ENCODE data around the gene AGAP1. TPM values are rescaled to one million over a fixed set of nuclear protein-coding genes. Genes with fewer than 3 reads are reported as not detected.

Gene AGAP1
- total RNA-seq, 1 experiment from 2014 or later = 25.8 TPM

- H2BK120ac ChIP-seq (ENCODE audit: low read depth, low read length, poor library complexity, severe bottlenecking) = no peak overlapping the region
- H2BK15ac ChIP-seq (ENCODE audit: low read depth, low read length) = no peak overlapping the region
- H3K4me2 ChIP-seq (ENCODE audit: insufficient read depth, insufficient read length, low read length) = peak overlapping the region; percentile 45
- H2BK12ac ChIP-seq (ENCODE audit: insufficient read length, low read depth, low read length) = no peak overlapping the region
- peaks cover 16% of the 10 kb centered on the region; the same call in 1 of the 2 replicates for H3K4me1 ChIP-seq (ENCODE audit: insufficient read depth, low read length)
- DNase-seq = no peak
- no peaks in the 10 kb centered on the region for H3K79me1 ChIP-seq (ENCODE audit: insufficient read depth, low read depth, low read length, poor library complexity, severe bottlenecking)
- no peak overlapping the region for H2BK20ac ChIP-seq (ENCODE audit: low read depth, low read length, poor library complexity, severe bottlenecking)
- Mint-ChIP-seq H3K36me3 (ENCODE audit: insufficient read depth in 1 of 3, low read depth in 3 of 3) (no peaks in the 10 kb centered on the region), H3K27ac (no peak overlapping the region; a peak in 2 of 7 replicates), H3K27me3 (ENCODE audit: low read depth) (peaks cover 20% of the 10 kb centered on the region), H3K9me3 (no peaks in the 10 kb centered on the region), H3K4me3 (peak overlapping the region; percentile 45 to 65), H3K4me1 (peaks cover 57 to 68% of the 10 kb centered on the region in 2 experiments)
- H4K5ac ChIP-seq (ENCODE audit: insufficient read length, low read depth, low read length) = no peak overlapping the region
- peaks cover 3% of the 10 kb centered on the region for H3K23me2 ChIP-seq (ENCODE audit: insufficient read length, low read depth, low read length, poor library complexity, severe bottlenecking)
- no peak overlapping the region for H3K4ac ChIP-seq (ENCODE audit: low read depth, low read length)
- no peaks in the 10 kb centered on the region for H3K9me3 ChIP-seq (ENCODE audit: control insufficient read depth, low read depth, low read length)
- H3K27me3 ChIP-seq (ENCODE audit: insufficient read depth, low read length) = no peaks in the 10 kb centered on the region
- no peak overlapping the region for H3K18ac ChIP-seq (ENCODE audit: insufficient read length, low read depth, low read length)
- no peak overlapping the region for H3K14ac ChIP-seq (ENCODE audit: insufficient read depth, low read length)
- H2AK5ac ChIP-seq (ENCODE audit: insufficient read length, low read length) = no peak overlapping the region
- H2BK5ac ChIP-seq (ENCODE audit: insufficient read length, low read length) = no peak overlapping the region
- H4K8ac ChIP-seq (replicated peaks; ENCODE audit: insufficient read length, low read depth, low read length) = no peak overlapping the region
- H4K20me1 ChIP-seq (ENCODE audit: control insufficient read depth, insufficient read depth, insufficient read length) = no peaks in the 10 kb centered on the region
- H2AFZ ChIP-seq (ENCODE audit: low read length) = no peak overlapping the region
- no peak overlapping the region for H3K9ac ChIP-seq (ENCODE audit: extremely low read depth, insufficient read length, low read length)
- H3K23ac ChIP-seq (ENCODE audit: insufficient read length, low read depth, low read length) = no peak overlapping the region
- no peak for TF ChIP-seq CTCF (conservative IDR thresholded peaks at IDR 0.05)
- no peak overlapping the region for H3K27ac ChIP-seq (ENCODE audit: insufficient read length, low read depth, low read length)
- no CpG with 5 or more reads among the region's 13 CpGs for WGBS (ENCODE audit: extremely low coverage, insufficient read length, low lambda C conversion rate)
- H3K79me2 ChIP-seq (ENCODE audit: insufficient read depth, low read length) = no peaks in the 10 kb centered on the region; the same call in 1 of the 2 replicates
- no peak overlapping the region for H3K56ac ChIP-seq (ENCODE audit: insufficient read length, low read depth, low read length)
- no peak overlapping the region for H4K91ac ChIP-seq (ENCODE audit: insufficient read length, low read depth, low read length)
- no peak overlapping the region for H3T11ph ChIP-seq (ENCODE audit: low read length)
Observed at GRCh38 chr2:235665661-235666212, 171.9 kb downstream of the AGAP1 start.

Measured in H9 (cell line).